ENCODE data around the gene PDXK. TPM values are rescaled to one million over a fixed set of nuclear protein-coding genes. Genes with fewer than 3 reads are reported as not detected.
A peak's percentile ranks its signal among the peaks of the same experiment; 100 is the strongest.

PDXK gene
- total and polyA plus RNA-seq, 2 experiments from 2014 or later: 68.0 to 89.7 TPM

- H3K9me2 ChIP-seq (ENCODE audit: insufficient read depth): no peaks in the 10 kb centered on the region
- no peaks in the 10 kb centered on the region for H3K27me3 ChIP-seq (replicated peaks; ENCODE audit: insufficient read depth)
- no peaks in the 10 kb centered on the region for H3K9me3 ChIP-seq (ENCODE audit: low read depth)
- DNase-seq: peak; percentile 54
- H3K36me3 ChIP-seq (ENCODE audit: low read depth): peaks cover 6% of the 10 kb centered on the region; the same call in 1 of the 2 replicates
- H3K4me1 ChIP-seq (ENCODE audit: insufficient read depth): peaks cover 5% of the 10 kb centered on the region; the same call in 1 of the 2 replicates
- H3K9ac ChIP-seq: peak overlapping the region; percentile 92
- peak overlapping the region; percentile 81 for H2AFZ ChIP-seq
- peak overlapping the region; percentile 58 for H3K27ac ChIP-seq
- peak overlapping the region; percentile 89 for H3K4me2 ChIP-seq (ENCODE audit: unreplicated experiment)
- 9 to 10% methylated on average over 13 of the region's 13 CpGs for WGBS, 2 experiments (ENCODE audit: low coverage in 1 of 2, low lambda C conversion rate in 2 of 2, missing lambda C conversion rate in 2 of 2)
- H3K79me2 ChIP-seq (ENCODE audit: insufficient read depth): peaks cover 53% of the 10 kb centered on the region
- in situ Hi-C loops (cut with MboI): no loop called here
- no peak for TF ChIP-seq EZH2phosphoT487 (IDR thresholded peaks at IDR 0.05; ENCODE audit: insufficient read depth, low read depth)
- TF ChIP-seq EZH2 (IDR thresholded peaks at IDR 0.05; ENCODE audit: insufficient read depth, poor library complexity, severe bottlenecking): no peak
- H3F3A ChIP-seq (ENCODE audit: insufficient read depth): no peaks in the 10 kb centered on the region
- H4K20me1 ChIP-seq (ENCODE audit: insufficient read depth): no peaks in the 10 kb centered on the region
- peak overlapping the region; percentile 93 for H3K4me3 ChIP-seq
Observed at GRCh38 chr21:43790010-43790524, 71.1 kb downstream of the PDXK start.

- H3K9me3 ChIP-seq (ENCODE audit: low read depth): no peaks in the 10 kb centered on the region
Observed at GRCh38 chr21:43792406-43792805, 73.5 kb downstream of the PDXK start.

GRCh38 chr21:43793243-43793642 is 74.3 kb downstream of the PDXK start:
- 95 to 96% methylated on average over 16 of the region's 16 CpGs for WGBS, 2 experiments (ENCODE audit: low coverage in 1 of 2, low lambda C conversion rate in 2 of 2, missing lambda C conversion rate in 2 of 2)
- H4K20me1 ChIP-seq (ENCODE audit: insufficient read depth): no peaks in the 10 kb centered on the region
- in situ Hi-C loops (cut with MboI): no loop called here

More at GRCh38 chr21:43792406-43792805, 73.5 kb downstream of the PDXK start:
- H3K9ac ChIP-seq: no peak overlapping the region
- peaks cover 5% of the 10 kb centered on the region; the same call in 1 of the 2 replicates for H3K4me1 ChIP-seq (ENCODE audit: insufficient read depth)
- WGBS, 2 experiments (ENCODE audit: low coverage in 1 of 2, low lambda C conversion rate in 2 of 2, missing lambda C conversion rate in 2 of 2): 64 to 71% methylated on average over 8 of the region's 8 CpGs
- no peak overlapping the region for H3K4me3 ChIP-seq
- H3K9me2 ChIP-seq (ENCODE audit: insufficient read depth): no peaks in the 10 kb centered on the region
- H3K79me2 ChIP-seq (ENCODE audit: insufficient read depth): peaks cover 63% of the 10 kb centered on the region
- no peak overlapping the region for H3K4me2 ChIP-seq (ENCODE audit: unreplicated experiment)
- H3K27me3 ChIP-seq (replicated peaks; ENCODE audit: insufficient read depth): no peaks in the 10 kb centered on the region
- no peak for TF ChIP-seq EZH2phosphoT487 (IDR thresholded peaks at IDR 0.05; ENCODE audit: insufficient read depth, low read depth)
- no peak for TF ChIP-seq EZH2 (IDR thresholded peaks at IDR 0.05; ENCODE audit: insufficient read depth, poor library complexity, severe bottlenecking)
- no peaks in the 10 kb centered on the region for H4K20me1 ChIP-seq (ENCODE audit: insufficient read depth)
- no peaks in the 10 kb centered on the region for H3F3A ChIP-seq (ENCODE audit: insufficient read depth)
- H3K27ac ChIP-seq: no peak overlapping the region
- no peak for DNase-seq
- peaks cover 10% of the 10 kb centered on the region; the same call in 1 of the 2 replicates for H3K36me3 ChIP-seq (ENCODE audit: low read depth)
- in situ Hi-C loops (cut with MboI): no loop called here
- no peak overlapping the region for H2AFZ ChIP-seq

GRCh38 chr21:43794311-43794710 is 75.4 kb downstream of the PDXK start:
- H4K20me1 ChIP-seq (ENCODE audit: insufficient read depth): no peaks in the 10 kb centered on the region
- H3K4me1 ChIP-seq (ENCODE audit: insufficient read depth): peaks cover 5% of the 10 kb centered on the region; the same call in 1 of the 2 replicates
- no peak overlapping the region for H2AFZ ChIP-seq
- no peaks in the 10 kb centered on the region for H3K9me3 ChIP-seq (ENCODE audit: low read depth)
- H3K9ac ChIP-seq: no peak overlapping the region
- peaks cover 14% of the 10 kb centered on the region; the same call in 1 of the 2 replicates for H3K36me3 ChIP-seq (ENCODE audit: low read depth)
- H3K4me2 ChIP-seq (ENCODE audit: unreplicated experiment): no peak overlapping the region
- 88 to 91% methylated on average over 12 of the region's 12 CpGs for WGBS, 2 experiments (ENCODE audit: low coverage in 1 of 2, low lambda C conversion rate in 2 of 2, missing lambda C conversion rate in 2 of 2)
- peaks cover 63% of the 10 kb centered on the region for H3K79me2 ChIP-seq (ENCODE audit: insufficient read depth)
- TF ChIP-seq EZH2 (IDR thresholded peaks at IDR 0.05; ENCODE audit: insufficient read depth, poor library complexity, severe bottlenecking) (no peak), EZH2phosphoT487 (IDR thresholded peaks at IDR 0.05; ENCODE audit: insufficient read depth, low read depth) (no peak)
- H3K27ac ChIP-seq: no peak overlapping the region
- no peak overlapping the region for H3K4me3 ChIP-seq
- H3K9me2 ChIP-seq (ENCODE audit: insufficient read depth): no peaks in the 10 kb centered on the region
- H3F3A ChIP-seq (ENCODE audit: insufficient read depth): no peaks in the 10 kb centered on the region
- H3K27me3 ChIP-seq (replicated peaks; ENCODE audit: insufficient read depth): no peaks in the 10 kb centered on the region
- DNase-seq: no peak
- in situ Hi-C loops (cut with MboI): no loop called here

More at GRCh38 chr21:43793243-43793642, 74.3 kb downstream of the PDXK start:
- H3K27me3 ChIP-seq (replicated peaks; ENCODE audit: insufficient read depth): no peaks in the 10 kb centered on the region
- no peak for TF ChIP-seq EZH2phosphoT487 (IDR thresholded peaks at IDR 0.05; ENCODE audit: insufficient read depth, low read depth)
- no peak for TF ChIP-seq EZH2 (IDR thresholded peaks at IDR 0.05; ENCODE audit: insufficient read depth, poor library complexity, severe bottlenecking)
- H3K27ac ChIP-seq: no peak overlapping the region
- no peak overlapping the region for H3K4me2 ChIP-seq (ENCODE audit: unreplicated experiment)
- no peaks in the 10 kb centered on the region for H3K9me3 ChIP-seq (ENCODE audit: low read depth)
- peaks cover 63% of the 10 kb centered on the region for H3K79me2 ChIP-seq (ENCODE audit: insufficient read depth)
- H3K9ac ChIP-seq: no peak overlapping the region
- no peak overlapping the region for H3K4me3 ChIP-seq
- no peak overlapping the region for H2AFZ ChIP-seq
- no peak for DNase-seq
- H3K36me3 ChIP-seq (ENCODE audit: low read depth): peaks cover 12% of the 10 kb centered on the region; the same call in 1 of the 2 replicates
- no peaks in the 10 kb centered on the region for H3F3A ChIP-seq (ENCODE audit: insufficient read depth)
- H3K4me1 ChIP-seq (ENCODE audit: insufficient read depth): peaks cover 5% of the 10 kb centered on the region; the same call in 1 of the 2 replicates
- H3K9me2 ChIP-seq (ENCODE audit: insufficient read depth): no peaks in the 10 kb centered on the region

Data from GM23248 (cell line).